ENCODE measurements around the gene CAPN6. TPM values are rescaled to one million over a fixed set of nuclear protein-coding genes. Genes with fewer than 3 reads are reported as not detected.

The CAPN6 gene
- total RNA-seq, 1 experiment from 2014 or later = 0.37 TPM

GRCh38 chrX:111216293-111216801 is 53.9 kb downstream of the CAPN6 start:
- no TSS peak for BruUV-seq (replicated peaks)
- no peaks in the 10 kb centered on the region for H3K4me1 Mint-ChIP-seq (ENCODE audit: insufficient read depth, unreplicated experiment)

GRCh38 chrX:111207851-111208250 is 62.4 kb downstream of the CAPN6 start:
- BruUV-seq (replicated peaks) = no TSS peak

More at GRCh38 chrX:111216293-111216801, 53.9 kb downstream of the CAPN6 start:
- ChIA-PET CTCF (no interaction called here), POLR2A (no interaction called here)
- intact Hi-C loops (cut with micrococcal nuclease) = no loop called here
- Mint-ChIP-seq H3K9me3 (ENCODE audit: unreplicated experiment) (no peaks in the 10 kb centered on the region), H3K27me3 (ENCODE audit: insufficient read depth, unreplicated experiment) (peaks cover 90% of the 10 kb centered on the region), H3K36me3 (ENCODE audit: insufficient read depth, unreplicated experiment) (peaks cover 34% of the 10 kb centered on the region), H3K4me3 (ENCODE audit: unreplicated experiment) (no peak overlapping the region), H3K27ac (ENCODE audit: low read depth, unreplicated experiment) (no peak overlapping the region)
- no peak for DNase-seq (ENCODE audit: unreplicated experiment)
- TF ChIP-seq CTCF (IDR thresholded peaks at IDR 0.05; ENCODE audit: unreplicated experiment) = no peak

GRCh38 chrX:111200327-111200726 is 70.0 kb downstream of the CAPN6 start:
- ChIA-PET POLR2A (no interaction called here), CTCF (interaction anchor here (0.6 kb wide), 1 partner anchor 56 kb away, joined by 3 read pairs; no protein-coding TSS in a partner anchor)
- H3K27ac Mint-ChIP-seq (ENCODE audit: low read depth, unreplicated experiment) = no peak overlapping the region
- no peak for TF ChIP-seq CTCF (IDR thresholded peaks at IDR 0.05; ENCODE audit: unreplicated experiment)
- H3K9me3 Mint-ChIP-seq (ENCODE audit: unreplicated experiment) = no peaks in the 10 kb centered on the region
- peaks cover 92% of the 10 kb centered on the region for H3K27me3 Mint-ChIP-seq (ENCODE audit: insufficient read depth, unreplicated experiment)
- DNase-seq (ENCODE audit: unreplicated experiment) = no peak
- BruUV-seq (replicated peaks) = no TSS peak
- H3K4me3 Mint-ChIP-seq (ENCODE audit: unreplicated experiment) = no peak overlapping the region
- H3K36me3 Mint-ChIP-seq (ENCODE audit: insufficient read depth, unreplicated experiment) = peaks cover 21% of the 10 kb centered on the region
- intact Hi-C loops (cut with micrococcal nuclease) = no loop called here
- no peaks in the 10 kb centered on the region for H3K4me1 Mint-ChIP-seq (ENCODE audit: insufficient read depth, unreplicated experiment)

More at GRCh38 chrX:111207851-111208250, 62.4 kb downstream of the CAPN6 start:
- intact Hi-C loops (cut with micrococcal nuclease) = no loop called here
- H3K27me3 Mint-ChIP-seq (ENCODE audit: insufficient read depth, unreplicated experiment) = peaks cover 64% of the 10 kb centered on the region
- no peaks in the 10 kb centered on the region for H3K9me3 Mint-ChIP-seq (ENCODE audit: unreplicated experiment)
- no peaks in the 10 kb centered on the region for H3K4me1 Mint-ChIP-seq (ENCODE audit: insufficient read depth, unreplicated experiment)
- no peak for DNase-seq (ENCODE audit: unreplicated experiment)
- H3K27ac Mint-ChIP-seq (ENCODE audit: low read depth, unreplicated experiment) = no peak overlapping the region
- H3K4me3 Mint-ChIP-seq (ENCODE audit: unreplicated experiment) = no peak overlapping the region
- ChIA-PET CTCF (no interaction called here), POLR2A (no interaction called here)
- H3K36me3 Mint-ChIP-seq (ENCODE audit: insufficient read depth, unreplicated experiment) = peaks cover 11% of the 10 kb centered on the region
- TF ChIP-seq CTCF (IDR thresholded peaks at IDR 0.05; ENCODE audit: unreplicated experiment) = no peak

GRCh38 chrX:111199505-111199904 is 70.8 kb downstream of the CAPN6 start:
- peaks cover 21% of the 10 kb centered on the region for H3K36me3 Mint-ChIP-seq (ENCODE audit: insufficient read depth, unreplicated experiment)
- TF ChIP-seq CTCF (IDR thresholded peaks at IDR 0.05; ENCODE audit: unreplicated experiment) = no peak
- ChIA-PET CTCF (interaction anchor here (0.7 kb wide), 1 partner anchor 44 kb away, joined by 3 read pairs; no protein-coding TSS in a partner anchor), POLR2A (no interaction called here)
- H3K27ac Mint-ChIP-seq (ENCODE audit: low read depth, unreplicated experiment) = no peak overlapping the region
- no peaks in the 10 kb centered on the region for H3K4me1 Mint-ChIP-seq (ENCODE audit: insufficient read depth, unreplicated experiment)
- intact Hi-C loops (cut with micrococcal nuclease) = no loop called here
- no peaks in the 10 kb centered on the region for H3K9me3 Mint-ChIP-seq (ENCODE audit: unreplicated experiment)
- peaks cover 94% of the 10 kb centered on the region for H3K27me3 Mint-ChIP-seq (ENCODE audit: insufficient read depth, unreplicated experiment)
- BruUV-seq (replicated peaks) = no TSS peak
- H3K4me3 Mint-ChIP-seq (ENCODE audit: unreplicated experiment) = no peak overlapping the region
- DNase-seq (ENCODE audit: unreplicated experiment) = no peak

Other genes with a start within 250 kb of the CAPN6 start
- gene PAK3, start 174.3 kb downstream of the CAPN6 start, total RNA-seq (2022) = 4.9 and 8.5 TPM in 2 replicates
- not detected in 2 replicates for gene DCX, start 141.7 kb upstream of the CAPN6 start, total RNA-seq (2022)
- not detected in 2 replicates for gene SERTM2, start 241.2 kb upstream of the CAPN6 start, total RNA-seq (2022)